GM23338 (cell line): ENCODE data around the gene SLC1A3. TPM values are rescaled to one million over a fixed set of nuclear protein-coding genes. Genes with fewer than 3 reads are reported as not detected.

Experiments used
- ATAC-seq: fragments of 200-7000 bp; cut with Tn5 transposase; 3 replicates; pipeline ENCODE4 v1.9.1; 2020
- DNase-seq: peaks from one replicate; pipeline ENCODE4 v3.0.0-alpha.2; 2015; ENCODE audit warnings: low spot score
- H2AFZ ChIP-seq: fragments of 200-600 bp; sonication (generic); 2 replicates; pipeline ENCODE4 v1.8.0; 2016; ENCODE audit warnings: antibody characterized with exemption, mild to moderate bottlenecking, moderate library complexity
- H3F3A ChIP-seq: fragments of 200-600 bp; sonication (generic); replicated peaks from 2 replicates; pipeline ENCODE4 v1.8.0; 2017; ENCODE audit warnings: antibody characterized with exemption, mixed run types, low read depth
- H3K27ac ChIP-seq: fragments of 200-600 bp; sonication (generic); 2 replicates; pipeline ENCODE4 v1.6.1; 2016; ENCODE audit warnings: low read depth
- H3K27me3 ChIP-seq: fragments of 200-600 bp; sonication (generic); 2 replicates; pipeline ENCODE4 v1.8.0; 2016; ENCODE audit warnings: mild to moderate bottlenecking, mixed run types, moderate library complexity; ENCODE audit not compliant: insufficient read depth
- H3K36me3 ChIP-seq: fragments of 200-600 bp; sonication (generic); 2 replicates; pipeline ENCODE4 v1.8.0; 2016; ENCODE audit warnings: mild to moderate bottlenecking; ENCODE audit not compliant: insufficient read depth
- H3K4me1 ChIP-seq: fragments of 200-600 bp; sonication (generic); 2 replicates; pipeline ENCODE4 v1.8.0; 2016; ENCODE audit warnings: mild to moderate bottlenecking, moderate library complexity; ENCODE audit not compliant: insufficient read depth
- H3K4me2 ChIP-seq: fragments of 200-600 bp; sonication (generic); 2 replicates; pipeline ENCODE4 v1.7.1; 2017; ENCODE audit warnings: mixed run types
- H3K4me3 ChIP-seq: fragments of 200-600 bp; sonication (generic); 2 replicates; pipeline ENCODE4 v1.6.1; 2016; ENCODE audit warnings: mixed run types
- H3K79me2 ChIP-seq: fragments of 200-600 bp; sonication (generic); replicated peaks from 2 replicates; pipeline ENCODE4 v1.8.0; 2017; ENCODE audit warnings: mild to moderate bottlenecking; ENCODE audit not compliant: insufficient read depth
- H3K9me2 ChIP-seq: fragments of 200-600 bp; sonication (generic); 2 replicates; pipeline ENCODE4 v1.8.0; 2017; ENCODE audit not compliant: insufficient read depth
- H4K20me1 ChIP-seq: fragments of 200-600 bp; sonication (generic); replicated peaks from 2 replicates; pipeline ENCODE4 v1.8.0; 2017; ENCODE audit warnings: mild to moderate bottlenecking; ENCODE audit not compliant: insufficient read depth
- H3K27ac Mint-ChIP-seq: 2 replicates; pipeline ENCODE4 v1.8.0; 2020; ENCODE audit warnings: inconsistent platforms, mild to moderate bottlenecking, moderate library complexity, mixed read lengths
- H3K27me3 Mint-ChIP-seq: 3 replicates; pipeline ENCODE4 v1.8.0; 2022; ENCODE audit warnings: low read depth, mild to moderate bottlenecking, moderate library complexity, mixed read lengths, inconsistent platforms; ENCODE audit not compliant: insufficient read depth, poor library complexity
- H3K36me3 Mint-ChIP-seq: 3 replicates; pipeline ENCODE4 v1.8.0; 2021; ENCODE audit warnings: low read depth, mild to moderate bottlenecking, inconsistent platforms, moderate library complexity, mixed read lengths
- H3K4me1 Mint-ChIP-seq: 3 replicates; pipeline ENCODE4 v1.8.0; 2020; ENCODE audit warnings: mild to moderate bottlenecking, inconsistent platforms, mixed read lengths
- H3K4me3 Mint-ChIP-seq: 3 replicates; pipeline ENCODE4 v1.8.0; 2021; ENCODE audit warnings: moderate library complexity, mild to moderate bottlenecking, inconsistent platforms, mixed read lengths
- H3K9me3 Mint-ChIP-seq: 3 replicates; pipeline ENCODE4 v1.8.0; 2020; ENCODE audit warnings: moderate library complexity, mild to moderate bottlenecking, inconsistent platforms, mixed read lengths
- CREB1 ChIP-seq: fragments of 250-450 bp; sonication (Bioruptor Pico); IDR thresholded peaks from 2 replicates; pipeline ENCODE4 v1.5.0; 2020; ENCODE audit warnings: low read depth, mild to moderate bottlenecking, moderate library complexity
- CTCF ChIP-seq, 2 experiments: fragments of 200-600 bp in 1 of 2; sonication (generic) in 1 of 2; conservative IDR thresholded peaks; 2 replicates each; pipeline versions ENCODE4 v1.5.1 to v1.6.1; 2016 to 2017; ENCODE audit warnings: antibody characterized with exemption in 2 of 2, low read depth in 2 of 2, mild to moderate bottlenecking in 2 of 2, moderate library complexity in 1 of 2
- ETS1 ChIP-seq: IDR thresholded peaks from 2 replicates; pipeline ENCODE4 v1.6.1; 2016; ENCODE audit warnings: antibody characterized with exemption
- EZH2 ChIP-seq: fragments of 200-600 bp; sonication (generic); IDR thresholded peaks from one replicate; pipeline ENCODE4 v1.8.0; 2017; ENCODE audit warnings: antibody characterized with exemption, mild to moderate bottlenecking, low read depth; ENCODE audit not compliant: unreplicated experiment
- EZH2phosphoT487 ChIP-seq: fragments of 200-600 bp; sonication (generic); IDR thresholded peaks from one replicate; pipeline ENCODE4 v1.8.1; 2018; ENCODE audit warnings: antibody characterized with exemption; ENCODE audit not compliant: unreplicated experiment
- JUNB ChIP-seq: IDR thresholded peaks from one replicate; pipeline ENCODE4 v1.6.1; 2016; ENCODE audit warnings: antibody characterized with exemption; ENCODE audit not compliant: unreplicated experiment
- NANOG ChIP-seq: IDR thresholded peaks from 2 replicates; pipeline ENCODE4 v1.6.1; 2016; ENCODE audit warnings: antibody characterized with exemption, borderline replicate concordance
- POLR2AphosphoS5 ChIP-seq: IDR thresholded peaks from 2 replicates; pipeline ENCODE4 v1.6.1; 2016; ENCODE audit warnings: antibody characterized with exemption, low read depth
- REST ChIP-seq: IDR thresholded peaks from one replicate; pipeline ENCODE4 v1.6.1; 2018; ENCODE audit warnings: antibody characterized with exemption; ENCODE audit not compliant: unreplicated experiment
- STAT1 ChIP-seq: IDR thresholded peaks from one replicate; pipeline ENCODE4 v1.6.1; 2016; ENCODE audit warnings: antibody characterized with exemption; ENCODE audit not compliant: unreplicated experiment
- ZNF114 ChIP-seq: fragments of 250-450 bp; sonication (Bioruptor Pico); IDR thresholded peaks from 2 replicates; pipeline ENCODE4 v1.5.0; 2020; ENCODE audit warnings: mild to moderate bottlenecking, moderate library complexity
- ZNF331 ChIP-seq: fragments of 250-450 bp; sonication (Bioruptor Pico); IDR thresholded peaks from 2 replicates; pipeline ENCODE4 v1.5.0; 2020; ENCODE audit warnings: low read depth, mild to moderate bottlenecking, moderate library complexity
- polyA plus RNA-seq: library from polyadenylated mRNA; unstranded; fragments of >200 nt; fragmentation: Nextera tagmentation; extraction: Ambion mirVana; gene quantifications from 2 replicates; pipeline ENCODE4 v1.2.1, GENCODE V29; 2016
- total RNA-seq: library from RNA; depleted of rRNA; stranded (reverse); fragments of >200 nt; shearing (Covaris generic); gene quantifications from 2 replicates; pipeline ENCODE4 v1.2.3, GENCODE V29; 2014
- TF ChIP-seq, protein P1 (sequence below): fragments of 250-450 bp; sonication (Bioruptor Pico); IDR thresholded peaks from 2 replicates; pipeline ENCODE4 v1.5.0; 2020; ENCODE audit warnings: mild to moderate bottlenecking, moderate library complexity

SLC1A3 gene
- total and polyA plus RNA-seq, 2 experiments from 2014 or later, result 29.0 to 40.7 TPM

- H3K9me3 Mint-ChIP-seq, result no peaks in the 10 kb centered on the region
- no peaks in the 10 kb centered on the region for H3K36me3 Mint-ChIP-seq
- DNase-seq (no peak), ATAC-seq (no peak)
- H3K27ac Mint-ChIP-seq, result no peak overlapping the region
- no peak for TF ChIP-seq NANOG
- no peak for TF ChIP-seq EZH2phosphoT487
- TF ChIP-seq POLR2AphosphoS5, result no peak
- no peak for TF ChIP-seq CTCF (conservative IDR thresholded peaks at IDR 0.05; ENCODE audit: low read depth in 2 of 2)
- no peak for TF ChIP-seq EZH2
- no peak for TF ChIP-seq REST
- no peak for TF ChIP-seq STAT1
- no peak for TF ChIP-seq ETS1
- TF ChIP-seq ZNF331 (CRISPR knock-in tag), result no peak
- TF ChIP-seq CREB1 (CRISPR knock-in tag), result no peak
- TF ChIP-seq, protein P1, sequence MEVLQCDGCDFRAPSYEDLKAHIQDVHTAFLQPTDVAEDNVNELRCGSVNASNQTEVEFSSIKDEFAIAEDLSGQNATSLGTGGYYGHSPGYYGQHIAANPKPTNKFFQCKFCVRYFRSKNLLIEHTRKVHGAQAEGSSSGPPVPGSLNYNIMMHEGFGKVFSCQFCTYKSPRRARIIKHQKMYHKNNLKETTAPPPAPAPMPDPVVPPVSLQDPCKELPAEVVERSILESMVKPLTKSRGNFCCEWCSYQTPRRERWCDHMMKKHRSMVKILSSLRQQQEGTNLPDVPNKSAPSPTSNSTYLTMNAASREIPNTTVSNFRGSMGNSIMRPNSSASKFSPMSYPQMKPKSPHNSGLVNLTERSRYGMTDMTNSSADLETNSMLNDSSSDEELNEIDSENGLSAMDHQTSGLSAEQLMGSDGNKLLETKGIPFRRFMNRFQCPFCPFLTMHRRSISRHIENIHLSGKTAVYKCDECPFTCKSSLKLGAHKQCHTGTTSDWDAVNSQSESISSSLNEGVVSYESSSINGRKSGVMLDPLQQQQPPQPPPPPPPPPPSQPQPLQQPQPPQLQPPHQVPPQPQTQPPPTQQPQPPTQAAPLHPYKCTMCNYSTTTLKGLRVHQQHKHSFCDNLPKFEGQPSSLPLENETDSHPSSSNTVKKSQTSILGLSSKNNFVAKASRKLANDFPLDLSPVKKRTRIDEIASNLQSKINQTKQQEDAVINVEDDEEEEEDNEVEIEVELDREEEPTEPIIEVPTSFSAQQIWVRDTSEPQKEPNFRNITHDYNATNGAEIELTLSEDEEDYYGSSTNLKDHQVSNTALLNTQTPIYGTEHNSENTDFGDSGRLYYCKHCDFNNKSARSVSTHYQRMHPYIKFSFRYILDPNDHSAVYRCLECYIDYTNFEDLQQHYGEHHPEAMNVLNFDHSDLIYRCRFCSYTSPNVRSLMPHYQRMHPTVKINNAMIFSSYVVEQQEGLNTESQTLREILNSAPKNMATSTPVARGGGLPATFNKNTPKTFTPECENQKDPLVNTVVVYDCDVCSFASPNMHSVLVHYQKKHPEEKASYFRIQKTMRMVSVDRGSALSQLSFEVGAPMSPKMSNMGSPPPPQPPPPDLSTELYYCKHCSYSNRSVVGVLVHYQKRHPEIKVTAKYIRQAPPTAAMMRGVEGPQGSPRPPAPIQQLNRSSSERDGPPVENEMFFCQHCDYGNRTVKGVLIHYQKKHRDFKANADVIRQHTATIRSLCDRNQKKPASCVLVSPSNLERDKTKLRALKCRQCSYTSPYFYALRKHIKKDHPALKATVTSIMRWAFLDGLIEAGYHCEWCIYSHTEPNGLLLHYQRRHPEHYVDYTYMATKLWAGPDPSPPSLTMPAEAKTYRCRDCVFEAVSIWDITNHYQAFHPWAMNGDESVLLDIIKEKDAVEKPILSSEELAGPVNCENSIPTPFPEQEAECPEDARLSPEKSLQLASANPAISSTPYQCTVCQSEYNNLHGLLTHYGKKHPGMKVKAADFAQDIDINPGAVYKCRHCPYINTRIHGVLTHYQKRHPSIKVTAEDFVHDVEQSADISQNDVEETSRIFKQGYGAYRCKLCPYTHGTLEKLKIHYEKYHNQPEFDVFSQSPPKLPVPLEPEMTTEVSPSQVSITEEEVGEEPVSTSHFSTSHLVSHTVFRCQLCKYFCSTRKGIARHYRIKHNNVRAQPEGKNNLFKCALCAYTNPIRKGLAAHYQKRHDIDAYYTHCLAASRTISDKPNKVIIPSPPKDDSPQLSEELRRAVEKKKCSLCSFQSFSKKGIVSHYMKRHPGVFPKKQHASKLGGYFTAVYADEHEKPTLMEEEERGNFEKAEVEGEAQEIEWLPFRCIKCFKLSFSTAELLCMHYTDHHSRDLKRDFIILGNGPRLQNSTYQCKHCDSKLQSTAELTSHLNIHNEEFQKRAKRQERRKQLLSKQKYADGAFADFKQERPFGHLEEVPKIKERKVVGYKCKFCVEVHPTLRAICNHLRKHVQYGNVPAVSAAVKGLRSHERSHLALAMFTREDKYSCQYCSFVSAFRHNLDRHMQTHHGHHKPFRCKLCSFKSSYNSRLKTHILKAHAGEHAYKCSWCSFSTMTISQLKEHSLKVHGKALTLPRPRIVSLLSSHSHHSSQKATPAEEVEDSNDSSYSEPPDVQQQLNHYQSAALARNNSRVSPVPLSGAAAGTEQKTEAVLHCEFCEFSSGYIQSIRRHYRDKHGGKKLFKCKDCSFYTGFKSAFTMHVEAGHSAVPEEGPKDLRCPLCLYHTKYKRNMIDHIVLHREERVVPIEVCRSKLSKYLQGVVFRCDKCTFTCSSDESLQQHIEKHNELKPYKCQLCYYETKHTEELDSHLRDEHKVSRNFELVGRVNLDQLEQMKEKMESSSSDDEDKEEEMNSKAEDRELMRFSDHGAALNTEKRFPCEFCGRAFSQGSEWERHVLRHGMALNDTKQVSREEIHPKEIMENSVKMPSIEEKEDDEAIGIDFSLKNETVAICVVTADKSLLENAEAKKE (CRISPR knock-in tag), result no peak
- TF ChIP-seq JUNB, result no peak
- TF ChIP-seq ZNF114 (CRISPR knock-in tag), result no peak
- H3K4me3 Mint-ChIP-seq, result no peak overlapping the region
- H3F3A ChIP-seq, result no peaks in the 10 kb centered on the region
- H3K27me3 Mint-ChIP-seq, result peaks cover 3% of the 10 kb centered on the region
- H3K9me2 ChIP-seq, result no peaks in the 10 kb centered on the region
- H3K79me2 ChIP-seq, result no peaks in the 10 kb centered on the region
- H3K4me2 ChIP-seq, result no peak overlapping the region
- no peaks in the 10 kb centered on the region for H4K20me1 ChIP-seq
- peak overlapping the region; percentile 83 for H2AFZ ChIP-seq
- no peaks in the 10 kb centered on the region for H3K27me3 ChIP-seq
- no peak overlapping the region for H3K4me3 ChIP-seq
- no peaks in the 10 kb centered on the region for H3K36me3 ChIP-seq
- H3K27ac ChIP-seq, result no peak overlapping the region
- no peaks in the 10 kb centered on the region for H3K4me1 Mint-ChIP-seq
- H3K4me1 ChIP-seq, result no peaks in the 10 kb centered on the region
Observed at GRCh38 chr5:36717131-36717695, 110.8 kb downstream of the SLC1A3 start.
